ENCODE measurements around the gene SRA1. TPM values are rescaled to one million over a fixed set of nuclear protein-coding genes. Genes with fewer than 3 reads are reported as not detected.

Gene SRA1
- total RNA-seq, 2 experiments from 2014 or later, result 54.6 to 60.6 TPM

DNA sequence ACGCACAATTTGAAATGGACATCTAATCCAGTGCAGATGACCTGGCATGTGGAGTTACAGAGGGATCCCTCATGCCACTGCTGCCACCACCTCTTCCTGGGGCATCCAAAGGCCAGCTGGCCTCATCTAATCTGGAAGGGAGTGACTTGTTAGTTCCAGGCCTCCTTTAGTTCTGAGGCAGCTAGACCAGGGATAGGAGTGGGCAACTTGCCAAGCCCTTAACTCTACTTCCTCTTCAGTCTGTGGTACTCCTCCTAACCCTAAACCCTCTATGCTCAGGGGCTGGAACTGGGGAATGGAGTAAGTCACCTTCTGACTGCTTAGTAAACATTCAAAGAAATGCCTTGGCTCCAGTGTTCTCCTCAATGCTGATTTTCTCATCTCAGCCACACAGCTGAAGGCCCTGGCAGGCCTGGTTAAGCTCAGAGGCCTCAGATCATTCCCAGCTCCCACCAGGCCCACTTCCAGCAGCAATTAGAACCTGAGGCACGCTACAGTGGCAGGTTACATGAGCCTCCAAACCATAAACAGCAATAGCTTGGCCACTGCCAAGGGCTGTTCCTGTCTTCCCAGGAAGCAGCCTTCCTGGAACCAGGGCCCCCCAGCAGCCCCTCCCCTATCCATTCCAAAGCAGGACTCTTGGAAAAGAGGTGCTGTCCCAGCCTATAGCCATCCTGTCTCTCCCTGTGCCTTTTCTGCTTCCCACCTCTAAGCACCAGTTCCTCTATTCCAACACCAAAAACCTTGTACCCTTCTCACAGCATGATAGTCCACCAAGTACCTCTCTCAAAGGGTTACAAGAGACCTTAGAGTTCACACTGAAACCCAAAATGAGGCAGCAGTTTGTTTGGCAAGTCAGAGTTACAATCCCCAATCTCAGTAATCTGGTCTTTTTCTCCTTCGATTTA, 7.8 kb downstream of the SRA1 start:
- H3K4me3 Mint-ChIP-seq, result peak overlapping the region; percentile 50
- H3K9me3 Mint-ChIP-seq, result no peaks in the 10 kb centered on the region
- no peaks in the 10 kb centered on the region for H3K27me3 Mint-ChIP-seq
- H3K36me3 Mint-ChIP-seq, result peaks cover 57% of the 10 kb centered on the region
- peaks cover 64% of the 10 kb centered on the region for H3K4me1 Mint-ChIP-seq
- DNase-seq, result no peak
- H3K27ac Mint-ChIP-seq, result peak overlapping the region; percentile 97

GRCh38 chr5:140548791-140549190, 8.5 kb downstream of the SRA1 start:
- Mint-ChIP-seq H3K9me3 (no peaks in the 10 kb centered on the region), H3K4me1 (peaks cover 57% of the 10 kb centered on the region), H3K27ac (peak overlapping the region; percentile 97), H3K27me3 (no peaks in the 10 kb centered on the region), H3K36me3 (peaks cover 57% of the 10 kb centered on the region), H3K4me3 (peak overlapping the region; percentile 88)
- no peak for DNase-seq

- Mint-ChIP-seq H3K27ac (peak overlapping the region; percentile 97), H3K4me3 (peak overlapping the region; percentile 88), H3K36me3 (peaks cover 55% of the 10 kb centered on the region), H3K4me1 (peaks cover 52% of the 10 kb centered on the region), H3K27me3 (no peaks in the 10 kb centered on the region), H3K9me3 (no peaks in the 10 kb centered on the region)
- DNase-seq, result no peak
Measured at GRCh38 chr5:140548300-140548688, 9.0 kb downstream of the SRA1 start.

- H3K27me3 Mint-ChIP-seq, result no peaks in the 10 kb centered on the region
- peak; percentile 86 for DNase-seq
- H3K27ac Mint-ChIP-seq, result peak within 1 kb of the TSS; percentile 97
- H3K9me3 Mint-ChIP-seq, result no peaks in the 10 kb centered on the region
- H3K4me1 Mint-ChIP-seq, result peaks cover 46% of the 10 kb centered on the region
- peak within 1 kb of the TSS; percentile 88 for H3K4me3 Mint-ChIP-seq
- peaks cover 51% of the 10 kb centered on the region for H3K36me3 Mint-ChIP-seq
Measured at GRCh38 chr5:140547508-140548299, 9.6 kb downstream of the SRA1 start, which contains the start of gene EIF4EBP3. Gene EIF4EBP3, plus strand, starts transcription at chr5:140547662. Its CDS starts 76 bp downstream, at chr5:140547738.

DNA sequence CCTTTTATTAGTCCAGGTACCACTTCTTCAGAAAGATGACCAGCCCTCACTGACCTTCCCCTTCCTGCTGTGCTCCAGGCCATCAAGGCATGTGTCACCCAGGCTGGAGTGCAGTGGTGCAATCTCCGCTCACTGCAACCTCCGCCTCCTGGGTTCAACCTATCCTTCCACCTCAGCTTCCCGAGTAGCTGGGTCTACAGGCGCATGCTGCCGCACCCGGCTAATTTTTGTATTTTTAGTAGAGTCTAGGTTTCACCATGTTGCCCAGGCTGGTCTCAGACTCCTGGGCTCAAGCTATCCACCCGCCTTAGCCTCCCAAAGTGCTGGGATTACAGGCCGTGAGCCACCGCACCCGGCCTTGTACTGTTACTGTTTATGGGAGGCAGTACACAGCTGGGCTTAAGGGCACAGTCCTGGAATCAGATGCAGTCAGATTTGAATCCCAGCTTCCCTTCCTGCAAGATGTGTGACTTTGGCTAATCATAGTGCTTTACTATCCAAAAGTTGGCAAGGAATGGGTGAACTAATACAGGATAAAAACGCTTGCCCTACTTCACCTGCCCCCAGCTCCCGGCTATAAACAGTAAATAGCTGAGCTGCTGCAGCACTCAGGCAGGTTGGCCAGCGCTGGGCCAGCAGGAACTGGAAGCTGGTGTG, 10.3 kb downstream of the SRA1 start:
- H3K9me3 Mint-ChIP-seq, result no peaks in the 10 kb centered on the region
- DNase-seq, result no peak
- peak overlapping the region; percentile 88 for H3K4me3 Mint-ChIP-seq
- peak overlapping the region; percentile 97 for H3K27ac Mint-ChIP-seq
- peaks cover 42% of the 10 kb centered on the region for H3K4me1 Mint-ChIP-seq
- no peaks in the 10 kb centered on the region for H3K27me3 Mint-ChIP-seq
- peaks cover 48% of the 10 kb centered on the region for H3K36me3 Mint-ChIP-seq

DNA sequence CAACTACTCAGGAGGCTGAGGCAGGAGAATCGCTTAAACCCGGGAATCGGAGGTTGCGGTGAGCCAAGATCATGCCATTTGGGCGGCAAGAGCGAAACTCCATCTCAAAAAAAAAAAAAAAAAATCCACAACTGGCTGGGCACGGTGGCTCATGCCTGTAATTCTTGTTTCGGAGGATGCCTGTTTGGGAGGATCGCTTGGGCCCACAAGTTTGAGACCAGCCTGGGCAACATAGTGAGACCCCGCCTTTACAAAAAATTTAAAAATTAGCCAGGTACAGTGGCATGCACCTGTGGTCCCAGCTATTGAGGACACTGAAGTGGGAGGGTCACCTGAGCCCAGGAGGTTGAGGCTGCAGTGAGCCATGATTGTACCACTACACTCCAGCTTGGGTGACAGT, 11.7 kb downstream of the SRA1 start:
- Mint-ChIP-seq H3K9me3 (no peaks in the 10 kb centered on the region), H3K27ac (no peak overlapping the region), H3K4me3 (no peak overlapping the region), H3K4me1 (peaks cover 36% of the 10 kb centered on the region), H3K36me3 (peaks cover 43% of the 10 kb centered on the region), H3K27me3 (no peaks in the 10 kb centered on the region)
- DNase-seq, result no peak

GRCh38 chr5:140544986-140545385, 12.3 kb downstream of the SRA1 start:
- no peak for DNase-seq
- no peaks in the 10 kb centered on the region for H3K9me3 Mint-ChIP-seq
- H3K4me3 Mint-ChIP-seq, result no peak overlapping the region
- no peak overlapping the region for H3K27ac Mint-ChIP-seq
- H3K36me3 Mint-ChIP-seq, result peaks cover 37% of the 10 kb centered on the region
- H3K4me1 Mint-ChIP-seq, result peaks cover 31% of the 10 kb centered on the region
- H3K27me3 Mint-ChIP-seq, result no peaks in the 10 kb centered on the region

DNA sequence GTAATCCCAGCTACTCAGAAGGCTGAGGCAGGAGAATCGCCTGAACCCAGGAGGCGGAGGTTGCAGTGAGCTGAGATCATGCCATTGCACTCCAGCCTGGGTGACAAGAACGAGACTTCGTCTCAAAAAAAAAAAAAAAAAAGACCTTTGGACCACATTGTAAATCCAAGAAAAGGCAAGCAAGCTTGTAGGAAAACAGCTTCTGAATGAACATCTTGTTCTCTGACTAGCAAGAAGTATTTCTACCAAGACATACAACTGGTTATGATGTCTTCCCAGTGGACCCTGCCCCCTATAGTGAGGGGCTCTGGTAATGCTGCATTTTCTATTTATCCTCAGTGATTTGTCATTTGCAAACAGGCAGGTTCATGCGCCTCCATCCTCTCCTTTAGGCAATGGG, 14.3 kb downstream of the SRA1 start:
- H3K4me1 Mint-ChIP-seq, result peaks cover 16% of the 10 kb centered on the region
- H3K9me3 Mint-ChIP-seq, result no peaks in the 10 kb centered on the region
- no peaks in the 10 kb centered on the region for H3K27me3 Mint-ChIP-seq
- peaks cover 27% of the 10 kb centered on the region for H3K36me3 Mint-ChIP-seq
- DNase-seq, result no peak
- no peak overlapping the region for H3K4me3 Mint-ChIP-seq
- H3K27ac Mint-ChIP-seq, result no peak overlapping the region

DNA sequence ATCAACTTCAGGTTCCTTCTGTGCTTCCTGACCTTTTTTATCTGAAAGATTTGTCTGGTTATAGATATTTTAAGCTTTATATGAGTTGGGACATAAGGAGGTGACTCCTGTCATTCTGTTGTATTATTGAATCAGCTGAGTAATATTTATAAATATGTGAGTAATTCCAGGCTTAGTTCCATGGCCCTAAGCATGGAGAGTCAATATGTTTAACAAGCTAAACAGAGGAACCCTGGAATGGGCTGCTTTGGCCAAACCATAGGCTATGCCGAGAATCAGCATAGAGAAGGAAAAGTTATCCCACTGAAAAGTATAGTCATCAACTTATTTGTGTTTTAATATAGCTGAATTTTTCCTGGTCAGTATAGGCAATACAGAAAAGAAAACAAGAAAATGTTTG, 17.0 kb downstream of the SRA1 start:
- Mint-ChIP-seq H3K4me3 (no peak overlapping the region), H3K4me1 (peaks cover 10% of the 10 kb centered on the region), H3K27me3 (no peaks in the 10 kb centered on the region), H3K36me3 (peaks cover 23% of the 10 kb centered on the region), H3K27ac (no peak overlapping the region), H3K9me3 (no peaks in the 10 kb centered on the region)
- DNase-seq, result no peak

GRCh38 chr5:140524003-140524402, 33.3 kb downstream of the SRA1 start:
- H3K27ac Mint-ChIP-seq, result peak overlapping the region; percentile 32
- H3K4me3 Mint-ChIP-seq, result no peak overlapping the region
- DNase-seq, result no peak
- H3K9me3 Mint-ChIP-seq, result peaks cover 4% of the 10 kb centered on the region
- no peaks in the 10 kb centered on the region for H3K4me1 Mint-ChIP-seq
- peaks cover 11% of the 10 kb centered on the region for H3K36me3 Mint-ChIP-seq
- no peaks in the 10 kb centered on the region for H3K27me3 Mint-ChIP-seq

GRCh38 chr5:140513124-140513523, 44.1 kb downstream of the SRA1 start:
- Mint-ChIP-seq H3K36me3 (peaks cover 35% of the 10 kb centered on the region), H3K4me3 (no peak overlapping the region), H3K27me3 (no peaks in the 10 kb centered on the region), H3K27ac (no peak overlapping the region), H3K9me3 (no peaks in the 10 kb centered on the region), H3K4me1 (no peaks in the 10 kb centered on the region)
- no peak for DNase-seq

DNA sequence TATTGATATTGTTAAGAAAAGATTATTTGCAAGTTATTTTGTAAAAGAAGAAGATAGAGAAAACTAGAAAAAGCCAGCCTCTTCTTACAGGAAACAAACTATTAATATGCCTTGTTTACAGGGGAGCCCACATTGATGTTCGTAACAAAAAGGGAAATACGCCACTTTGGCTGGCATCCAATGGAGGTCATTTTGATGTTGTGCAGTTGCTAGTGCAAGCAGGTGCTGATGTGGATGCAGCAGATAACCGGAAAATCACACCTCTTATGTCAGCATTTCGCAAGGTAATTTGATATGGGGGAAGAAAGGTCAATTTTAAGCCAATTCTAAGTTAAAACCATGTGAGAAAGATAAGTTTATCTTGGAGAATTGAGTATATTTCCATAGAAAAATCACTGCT, 47.4 kb downstream of the SRA1 start:
- H3K27ac Mint-ChIP-seq, result no peak overlapping the region
- peaks cover 20% of the 10 kb centered on the region for H3K36me3 Mint-ChIP-seq
- no peaks in the 10 kb centered on the region for H3K4me1 Mint-ChIP-seq
- H3K9me3 Mint-ChIP-seq, result no peaks in the 10 kb centered on the region
- no peak for DNase-seq
- H3K27me3 Mint-ChIP-seq, result no peaks in the 10 kb centered on the region
- no peak overlapping the region for H3K4me3 Mint-ChIP-seq

GRCh38 chr5:140502834-140503233, 54.4 kb downstream of the SRA1 start:
- no peaks in the 10 kb centered on the region for H3K4me1 Mint-ChIP-seq
- H3K27ac Mint-ChIP-seq, result no peak overlapping the region
- H3K36me3 Mint-ChIP-seq, result peaks cover 7% of the 10 kb centered on the region

More at GRCh38 chr5:140502834-140503233, 54.4 kb downstream of the SRA1 start:
- Mint-ChIP-seq H3K4me3 (no peak overlapping the region), H3K9me3 (no peaks in the 10 kb centered on the region), H3K27me3 (no peaks in the 10 kb centered on the region)
- no peak for DNase-seq
